ENCODE measurements around the gene AP1B1. TPM values are rescaled to one million over a fixed set of nuclear protein-coding genes. Genes with fewer than 3 reads are reported as not detected.

AP1B1 gene
- total and polyA plus RNA-seq, 2 of the 4 experiments (the other 2 are of a cell fraction), result 55.7 to 70.8 TPM

DNA sequence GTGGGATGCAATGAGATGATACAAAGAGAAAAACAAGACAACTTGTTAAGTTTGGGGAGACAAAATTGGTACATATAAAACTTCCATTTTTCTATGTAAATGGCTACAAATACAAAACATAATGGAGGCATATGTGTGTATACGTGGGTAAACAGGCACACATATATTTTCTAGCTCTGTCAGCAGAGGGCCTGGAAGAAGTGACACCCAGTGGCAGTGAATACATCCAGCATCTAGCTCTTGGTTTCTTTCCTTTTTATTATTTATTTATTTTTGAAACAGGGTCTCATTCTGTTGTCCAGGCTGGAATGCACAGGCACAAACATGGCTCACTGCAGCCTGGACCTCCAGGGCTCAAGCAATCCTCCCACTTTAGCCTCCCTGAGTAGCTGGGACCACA lies 67.8 kb downstream of the AP1B1 start:
- no peaks in the 10 kb centered on the region for H3K4me1 ChIP-seq (ENCODE audit: control insufficient read depth, insufficient read depth, low read length)
- H3K14ac ChIP-seq (replicated peaks; ENCODE audit: low read depth, low read length), result no peak overlapping the region
- no peak overlapping the region for H3K9ac ChIP-seq (ENCODE audit: low read depth, low read length)
- H3K56ac ChIP-seq (ENCODE audit: extremely low read depth, insufficient read depth, low read length), result no peak overlapping the region
- no peaks in the 10 kb centered on the region for H4K20me1 ChIP-seq (ENCODE audit: insufficient read depth, low read length)
- H2BK15ac ChIP-seq (ENCODE audit: low read depth, low read length), result no peak overlapping the region
- dilution Hi-C loops (cut with HindIII; ENCODE audit: low sequenced_read_pairs, unreplicated experiment), result no loop called here
- H3K4me3 ChIP-seq (ENCODE audit: insufficient read depth, low read depth, low read length), result no peak overlapping the region
- no peaks in the 10 kb centered on the region for H3K9me3 ChIP-seq (ENCODE audit: control insufficient read depth, insufficient read depth, low read length)
- H2BK20ac ChIP-seq (ENCODE audit: low read depth, low read length), result no peak overlapping the region
- no peak overlapping the region for H2AFZ ChIP-seq (replicated peaks; ENCODE audit: low read length, poor library complexity)
- no peak overlapping the region for H3K4ac ChIP-seq (ENCODE audit: low read depth, low read length)
- BruUV-seq (replicated peaks), result no TSS peak
- H3K4me2 ChIP-seq (ENCODE audit: low read depth, low read length), result no peak overlapping the region
- H3K79me1 ChIP-seq (ENCODE audit: low read depth in 1 of 2, low read length in 2 of 2), result no peaks in the 10 kb centered on the region
- H2BK5ac ChIP-seq (ENCODE audit: low read depth, low read length, poor library complexity, severe bottlenecking), result no peak overlapping the region
- no peak overlapping the region for H2AK9ac ChIP-seq (replicated peaks; ENCODE audit: low read depth, low read length, poor library complexity)
- no peak overlapping the region for H3K27ac ChIP-seq (ENCODE audit: insufficient read depth, low read length)
- intact Hi-C loops (cut with micrococcal nuclease), result no loop called here
- H3K23ac ChIP-seq (ENCODE audit: low read depth, low read length), result no peak overlapping the region
- no peak overlapping the region for H4K8ac ChIP-seq (ENCODE audit: low read depth in 2 of 2, low read length in 2 of 2)
- H3K9me1 ChIP-seq (ENCODE audit: insufficient read depth, low read length), result no peaks in the 10 kb centered on the region
- ChIA-PET POLR2A (ENCODE audit: unreplicated experiment) (no interaction called here), CTCF (interaction anchor here (1.1 kb wide), 1 partner anchor 37 kb away, joined by 3 read pairs; no protein-coding TSS in a partner anchor)
- no peak overlapping the region for H4K5ac ChIP-seq (ENCODE audit: low read depth, low read length)
- TF ChIP-seq FOS (IDR thresholded peaks at IDR 0.05; ENCODE audit: low read depth, low read length) (no peak), NFE2L2 (IDR thresholded peaks at IDR 0.05; ENCODE audit: low read depth, low read length) (no peak), MAFK (IDR thresholded peaks at IDR 0.05; ENCODE audit: low read depth, low read length) (no peak), SMC3 (IDR thresholded peaks at IDR 0.05; ENCODE audit: low read depth, low read length) (no peak)
- TF ChIP-seq, protein P1, sequence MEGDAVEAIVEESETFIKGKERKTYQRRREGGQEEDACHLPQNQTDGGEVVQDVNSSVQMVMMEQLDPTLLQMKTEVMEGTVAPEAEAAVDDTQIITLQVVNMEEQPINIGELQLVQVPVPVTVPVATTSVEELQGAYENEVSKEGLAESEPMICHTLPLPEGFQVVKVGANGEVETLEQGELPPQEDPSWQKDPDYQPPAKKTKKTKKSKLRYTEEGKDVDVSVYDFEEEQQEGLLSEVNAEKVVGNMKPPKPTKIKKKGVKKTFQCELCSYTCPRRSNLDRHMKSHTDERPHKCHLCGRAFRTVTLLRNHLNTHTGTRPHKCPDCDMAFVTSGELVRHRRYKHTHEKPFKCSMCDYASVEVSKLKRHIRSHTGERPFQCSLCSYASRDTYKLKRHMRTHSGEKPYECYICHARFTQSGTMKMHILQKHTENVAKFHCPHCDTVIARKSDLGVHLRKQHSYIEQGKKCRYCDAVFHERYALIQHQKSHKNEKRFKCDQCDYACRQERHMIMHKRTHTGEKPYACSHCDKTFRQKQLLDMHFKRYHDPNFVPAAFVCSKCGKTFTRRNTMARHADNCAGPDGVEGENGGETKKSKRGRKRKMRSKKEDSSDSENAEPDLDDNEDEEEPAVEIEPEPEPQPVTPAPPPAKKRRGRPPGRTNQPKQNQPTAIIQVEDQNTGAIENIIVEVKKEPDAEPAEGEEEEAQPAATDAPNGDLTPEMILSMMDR (conservative IDR thresholded peaks at IDR 0.05; ENCODE audit: low read depth, low read length), result peak; percentile 22; the same call in 1 of the 2 replicates
- peaks cover 23% of the 10 kb centered on the region for H3K27me3 ChIP-seq (ENCODE audit: control insufficient read depth, insufficient read depth, low read length)
- H4K91ac ChIP-seq (ENCODE audit: insufficient read depth, low read depth, low read length), result no peak overlapping the region
- H3K36me3 ChIP-seq (ENCODE audit: control insufficient read depth, insufficient read depth, low read length), result no peaks in the 10 kb centered on the region
- no peak overlapping the region for H3K18ac ChIP-seq (ENCODE audit: low read depth, low read length)
- WGBS, 2 experiments (ENCODE audit: extremely low coverage in 2 of 2, insufficient read length in 1 of 2), result no CpG with 5 or more reads among the region's 1 CpG
- H2AK5ac ChIP-seq (ENCODE audit: low read depth, low read length), result no peak overlapping the region
- ATAC-seq (ENCODE audit: low read depth) (peak; percentile 67), DNase-seq (no peak)
- in situ Hi-C loops (cut with MboI; ENCODE audit: low sequenced_read_pairs), result no loop called here
- no peak overlapping the region for H2BK120ac ChIP-seq (ENCODE audit: low read depth, low read length)

Measured in IMR-90 (cell line).